Measurements from ENCODE around the gene IL22RA1.

GRCh38 chr1:24151175-24151533, 8.2 kb upstream of the IL22RA1 start:
- TF ChIP-seq CBX2 (IDR thresholded peaks at IDR 0.05; ENCODE audit: insufficient read depth, low read length, poor library complexity, severe bottlenecking) (no peak), ZNF444 (CRISPR knock-in tag; IDR thresholded peaks at IDR 0.05) (no peak), ZBTB7A (IDR thresholded peaks at IDR 0.05; ENCODE audit: borderline replicate concordance, control insufficient read depth, low read depth, low read length) (no peak), SP1 (CRISPR knock-in tag; IDR thresholded peaks at IDR 0.05) (no peak), CEBPB (tag; IDR thresholded peaks at IDR 0.05) (no peak), POLR2A (conservative IDR thresholded peaks at IDR 0.05) (no peak), FOXK1 (CRISPR knock-in tag; IDR thresholded peaks at IDR 0.05; ENCODE audit: borderline replicate concordance) (no peak), EZH2 (IDR thresholded peaks at IDR 0.05; ENCODE audit: borderline replicate concordance, low read depth, low read length) (no peak), EP300 (IDR thresholded peaks at IDR 0.05; ENCODE audit: low read length) (no peak)
- TF ChIP-seq, protein P1, sequence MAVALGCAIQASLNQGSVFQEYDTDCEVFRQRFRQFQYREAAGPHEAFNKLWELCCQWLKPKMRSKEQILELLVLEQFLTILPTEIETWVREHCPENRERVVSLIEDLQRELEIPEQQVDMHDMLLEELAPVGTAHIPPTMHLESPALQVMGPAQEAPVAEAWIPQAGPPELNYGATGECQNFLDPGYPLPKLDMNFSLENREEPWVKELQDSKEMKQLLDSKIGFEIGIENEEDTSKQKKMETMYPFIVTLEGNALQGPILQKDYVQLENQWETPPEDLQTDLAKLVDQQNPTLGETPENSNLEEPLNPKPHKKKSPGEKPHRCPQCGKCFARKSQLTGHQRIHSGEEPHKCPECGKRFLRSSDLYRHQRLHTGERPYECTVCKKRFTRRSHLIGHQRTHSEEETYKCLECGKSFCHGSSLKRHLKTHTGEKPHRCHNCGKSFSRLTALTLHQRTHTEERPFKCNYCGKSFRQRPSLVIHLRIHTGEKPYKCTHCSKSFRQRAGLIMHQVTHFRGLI (CRISPR knock-in tag; IDR thresholded peaks at IDR 0.05), result no peak
- TF ChIP-seq, protein P2, sequence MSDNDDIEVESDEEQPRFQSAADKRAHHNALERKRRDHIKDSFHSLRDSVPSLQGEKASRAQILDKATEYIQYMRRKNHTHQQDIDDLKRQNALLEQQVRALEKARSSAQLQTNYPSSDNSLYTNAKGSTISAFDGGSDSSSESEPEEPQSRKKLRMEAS (CRISPR knock-in tag; IDR thresholded peaks at IDR 0.05), result no peak

Data from K562 (cell line).